Stimulated activated CD4-positive, alpha-beta T cell treated with anti-CD3 and anti-CD28 coated beads, Interleukin-1b, Interleukin-23, amount 100 ng/mL, for 24 hours (primary cell): Measurements from ENCODE around the gene ANKRD9.

Experiments
- DNase-seq, 4 experiments: peaks; one replicate each; pipeline ENCODE4 v3.0.0-alpha.2; 2020; ENCODE audit warnings: low read depth in 4 of 4, low spot score in 1 of 4

Gene ANKRD9

GRCh38 chr14:102479107-102479506 lies 30.5 kb downstream of the ANKRD9 start:
- no peak for DNase-seq

DNA sequence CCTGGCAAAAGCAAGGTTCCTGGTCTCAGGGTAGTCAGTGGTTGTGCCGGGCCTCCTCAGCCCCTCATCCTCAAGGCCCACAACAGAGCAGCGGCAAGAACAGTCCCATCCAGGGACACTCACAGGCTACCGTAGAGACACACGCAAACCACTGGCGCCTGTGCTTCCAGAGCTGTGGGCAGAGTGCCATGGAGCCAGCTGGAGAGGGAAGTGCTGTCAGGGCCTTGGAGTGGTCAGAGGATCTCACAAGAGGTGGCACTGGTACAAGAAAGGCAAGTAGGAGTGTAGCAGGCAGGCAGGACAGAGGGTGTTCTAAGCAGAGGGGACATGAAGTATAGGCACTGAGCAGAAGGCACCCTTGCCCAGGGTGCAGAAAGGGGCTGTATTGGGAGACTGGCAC lies 34.6 kb downstream of the ANKRD9 start:
- DNase-seq, result no peak

DNA sequence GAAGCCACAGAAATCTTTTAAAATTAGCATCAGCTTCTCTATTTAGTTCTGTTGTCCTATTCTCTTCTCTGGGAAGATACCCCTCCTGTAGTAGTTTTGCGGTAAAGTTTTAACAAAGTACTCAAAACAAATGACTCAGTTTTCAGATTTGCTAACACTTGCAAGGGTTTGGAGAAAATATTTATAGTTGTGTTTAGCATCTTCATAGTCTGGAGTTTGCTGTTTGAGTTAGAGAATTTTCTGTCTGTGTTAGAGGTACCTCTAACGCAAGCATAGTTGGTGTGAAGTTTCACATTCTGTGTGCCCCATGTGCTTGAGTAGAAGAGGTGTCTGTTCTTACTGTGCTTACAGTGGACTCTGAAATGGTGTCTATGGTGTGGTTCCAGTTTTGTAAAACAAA lies 36.0 kb downstream of the ANKRD9 start:
- no peak for DNase-seq

GRCh38 chr14:102472791-102473150 lies 36.8 kb downstream of the ANKRD9 start:
- DNase-seq, result no peak

GRCh38 chr14:102471921-102472790 lies 37.4 kb downstream of the ANKRD9 start:
- no peak for DNase-seq

GRCh38 chr14:102469261-102469660 lies 40.3 kb downstream of the ANKRD9 start:
- DNase-seq, result no peak

GRCh38 chr14:102464846-102465341 lies 44.7 kb downstream of the ANKRD9 start:
- DNase-seq, result no peak

- no peak for DNase-seq
These were observed 45.6 kb downstream of the ANKRD9 start for GRCh38 chr14:102464006-102464405.

- DNase-seq, result no peak
These were observed 47.2 kb downstream of the ANKRD9 start for GRCh38 chr14:102462391-102462790.

DNA sequence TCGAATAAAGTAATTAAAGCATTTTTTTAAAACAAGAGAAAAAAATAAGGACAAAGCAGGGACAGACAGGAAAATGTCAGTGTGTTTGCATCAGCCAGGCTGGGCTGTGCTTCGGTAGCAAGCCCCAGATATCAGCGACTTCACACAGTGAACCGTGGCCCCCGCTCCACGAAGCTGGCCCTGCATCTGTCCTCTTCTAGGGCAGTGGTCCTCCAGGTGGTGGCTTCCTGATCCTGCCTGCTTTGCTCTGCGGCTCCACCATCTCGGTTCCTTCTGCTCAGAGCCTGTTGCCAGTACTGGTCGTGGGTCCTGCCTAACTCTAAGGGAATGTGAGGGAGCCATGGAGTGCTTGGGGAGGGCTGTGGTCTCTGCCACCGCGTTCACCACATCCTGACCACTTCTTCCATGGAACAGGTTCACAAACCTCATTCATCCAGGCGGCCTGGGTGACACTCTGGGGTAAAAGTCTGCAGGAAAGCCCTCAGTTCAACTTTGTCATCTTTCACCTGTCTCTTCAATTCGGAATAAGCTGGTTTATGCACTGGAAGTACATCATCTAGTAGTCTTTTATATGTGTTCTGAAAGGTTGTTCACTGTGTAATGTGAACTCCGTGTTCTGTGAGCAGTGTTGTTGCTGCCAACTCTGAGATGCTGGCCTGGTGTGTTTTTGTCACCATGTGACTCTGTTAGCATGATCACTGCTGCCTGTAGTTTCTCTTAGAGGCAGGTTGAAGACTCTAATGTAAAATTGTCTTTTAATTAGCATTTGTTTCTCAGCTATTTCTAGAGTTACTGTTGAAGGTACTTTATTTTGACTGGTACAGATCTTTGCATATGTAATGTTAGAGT lies 47.9 kb downstream of the ANKRD9 start:
- no peak for DNase-seq

DNA sequence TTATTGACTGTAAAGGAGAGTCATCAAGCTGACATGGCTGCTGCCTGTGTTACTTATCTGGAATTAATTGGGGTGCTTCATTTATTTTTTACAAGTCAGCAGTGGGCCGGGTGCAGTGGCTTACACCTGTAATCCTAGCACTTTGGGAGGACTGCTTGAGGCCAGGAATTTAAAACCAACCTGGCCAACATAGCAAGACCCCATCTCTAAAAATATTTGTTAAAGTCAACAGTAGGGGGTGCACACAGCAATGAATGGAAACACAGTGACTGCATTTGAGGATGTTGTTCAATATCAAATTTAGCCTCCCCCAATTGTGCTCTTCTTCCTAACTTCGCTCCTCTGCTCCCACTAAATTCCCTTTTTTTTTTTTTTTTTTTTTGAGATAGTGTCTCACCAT lies 52.1 kb downstream of the ANKRD9 start:
- DNase-seq, result no peak

DNA sequence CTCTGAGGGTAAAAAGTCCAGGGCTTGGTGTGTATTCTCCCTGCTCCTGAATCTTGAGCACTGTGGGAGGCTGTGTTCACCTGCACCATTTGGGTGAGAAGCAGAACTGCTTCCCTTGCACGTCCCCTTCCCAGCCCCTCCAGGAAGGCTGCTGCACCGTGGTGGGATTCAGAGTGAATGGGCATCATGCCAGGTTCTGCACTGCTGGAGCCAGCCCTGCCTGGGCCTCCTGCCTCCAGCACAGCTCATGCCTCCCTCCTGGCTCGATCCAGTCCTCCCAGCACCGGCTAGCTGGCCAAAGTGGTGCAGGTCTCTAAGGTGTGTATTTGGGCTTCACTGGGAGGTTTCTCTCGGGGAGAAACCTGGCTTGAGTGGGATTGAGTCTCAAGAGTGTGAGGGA lies 54.9 kb downstream of the ANKRD9 start:
- no peak for DNase-seq

GRCh38 chr14:102452302-102452701 lies 57.3 kb downstream of the ANKRD9 start:
- no peak for DNase-seq
